ENCODE data around the gene SLC35F1. TPM values are rescaled to one million over a fixed set of nuclear protein-coding genes. Genes with fewer than 3 reads are reported as not detected.

SLC35F1 gene
- total RNA-seq, 1 donor from 2014 or later: 4.5 TPM

DNA sequence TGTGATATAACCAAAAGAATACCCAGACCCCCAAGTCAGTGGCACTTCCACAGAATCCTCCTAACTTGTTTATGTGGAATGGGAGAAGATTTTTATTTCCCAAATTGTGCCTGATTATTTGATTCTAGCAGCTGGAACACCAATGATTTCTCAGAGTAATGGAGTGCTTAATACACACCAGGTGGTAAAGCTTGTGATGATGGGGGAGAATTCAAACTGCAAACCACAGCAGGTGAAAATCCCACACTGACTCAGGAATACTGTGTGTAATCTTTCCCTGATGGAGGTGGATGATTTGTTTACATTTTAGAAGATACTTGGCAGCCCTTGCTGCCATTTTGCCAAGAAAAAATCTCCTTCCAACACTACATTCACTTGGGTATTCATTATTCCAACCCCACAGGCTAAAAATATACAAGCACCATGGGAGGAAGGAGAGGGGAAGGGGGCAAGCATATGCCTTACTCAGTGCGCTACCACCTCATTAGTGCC, 428.3 kb downstream of the SLC35F1 start:
- Mint-ChIP-seq H3K36me3 (ENCODE audit: insufficient read depth) (no peaks in the 10 kb centered on the region), H3K9me3 (ENCODE audit: low read depth) (peaks cover 3% of the 10 kb centered on the region), H3K4me1 (ENCODE audit: low read depth) (peaks cover 1% of the 10 kb centered on the region), H3K27me3 (no peaks in the 10 kb centered on the region), H3K27ac (no peak overlapping the region), H3K4me3 (ENCODE audit: low read depth) (no peak overlapping the region)
- TF ChIP-seq, protein P1, sequence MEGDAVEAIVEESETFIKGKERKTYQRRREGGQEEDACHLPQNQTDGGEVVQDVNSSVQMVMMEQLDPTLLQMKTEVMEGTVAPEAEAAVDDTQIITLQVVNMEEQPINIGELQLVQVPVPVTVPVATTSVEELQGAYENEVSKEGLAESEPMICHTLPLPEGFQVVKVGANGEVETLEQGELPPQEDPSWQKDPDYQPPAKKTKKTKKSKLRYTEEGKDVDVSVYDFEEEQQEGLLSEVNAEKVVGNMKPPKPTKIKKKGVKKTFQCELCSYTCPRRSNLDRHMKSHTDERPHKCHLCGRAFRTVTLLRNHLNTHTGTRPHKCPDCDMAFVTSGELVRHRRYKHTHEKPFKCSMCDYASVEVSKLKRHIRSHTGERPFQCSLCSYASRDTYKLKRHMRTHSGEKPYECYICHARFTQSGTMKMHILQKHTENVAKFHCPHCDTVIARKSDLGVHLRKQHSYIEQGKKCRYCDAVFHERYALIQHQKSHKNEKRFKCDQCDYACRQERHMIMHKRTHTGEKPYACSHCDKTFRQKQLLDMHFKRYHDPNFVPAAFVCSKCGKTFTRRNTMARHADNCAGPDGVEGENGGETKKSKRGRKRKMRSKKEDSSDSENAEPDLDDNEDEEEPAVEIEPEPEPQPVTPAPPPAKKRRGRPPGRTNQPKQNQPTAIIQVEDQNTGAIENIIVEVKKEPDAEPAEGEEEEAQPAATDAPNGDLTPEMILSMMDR (IDR thresholded peaks at IDR 0.05; ENCODE audit: unreplicated experiment): no peak
- DNase-seq (ENCODE audit: low spot score, unreplicated experiment): no peak

DNA sequence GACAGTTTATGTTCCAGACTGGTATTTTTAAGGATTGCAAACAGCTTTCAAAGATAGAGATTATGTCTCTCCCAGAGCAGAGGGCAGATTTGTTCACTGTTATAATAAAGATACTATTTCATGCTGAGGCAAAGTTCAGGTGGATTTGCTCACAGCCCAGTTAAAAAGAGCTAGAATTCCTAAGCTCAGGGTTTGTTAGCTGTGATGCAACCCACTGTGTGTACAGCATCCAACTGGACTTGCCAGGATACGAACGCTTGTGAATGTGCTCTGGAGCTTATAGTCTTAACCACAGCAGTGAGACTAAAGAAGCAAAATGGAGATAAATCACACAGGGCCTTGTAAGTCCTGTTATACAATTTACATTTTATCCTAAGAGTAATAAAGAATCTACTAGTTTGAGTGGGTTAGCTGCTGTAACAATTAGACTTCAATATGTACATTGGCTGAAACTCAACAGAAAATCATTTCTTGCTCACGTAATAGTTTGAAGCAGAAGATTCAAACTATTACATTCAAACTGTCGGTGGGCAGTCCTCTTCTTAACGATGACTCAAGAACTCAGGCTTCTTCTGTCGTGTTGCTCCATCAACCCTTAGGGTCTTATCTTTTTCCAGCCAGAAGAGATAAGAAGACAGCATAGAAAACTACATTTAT, 437.1 kb downstream of the SLC35F1 start:
- Mint-ChIP-seq H3K36me3 (ENCODE audit: insufficient read depth) (no peaks in the 10 kb centered on the region), H3K9me3 (ENCODE audit: low read depth) (no peaks in the 10 kb centered on the region), H3K27me3 (no peaks in the 10 kb centered on the region), H3K4me3 (ENCODE audit: low read depth) (no peak overlapping the region), H3K27ac (no peak overlapping the region), H3K4me1 (ENCODE audit: low read depth) (peaks cover 1% of the 10 kb centered on the region)
- TF ChIP-seq, protein P1 (IDR thresholded peaks at IDR 0.05; ENCODE audit: unreplicated experiment): no peak
- DNase-seq (ENCODE audit: low spot score, unreplicated experiment): no peak

DNA sequence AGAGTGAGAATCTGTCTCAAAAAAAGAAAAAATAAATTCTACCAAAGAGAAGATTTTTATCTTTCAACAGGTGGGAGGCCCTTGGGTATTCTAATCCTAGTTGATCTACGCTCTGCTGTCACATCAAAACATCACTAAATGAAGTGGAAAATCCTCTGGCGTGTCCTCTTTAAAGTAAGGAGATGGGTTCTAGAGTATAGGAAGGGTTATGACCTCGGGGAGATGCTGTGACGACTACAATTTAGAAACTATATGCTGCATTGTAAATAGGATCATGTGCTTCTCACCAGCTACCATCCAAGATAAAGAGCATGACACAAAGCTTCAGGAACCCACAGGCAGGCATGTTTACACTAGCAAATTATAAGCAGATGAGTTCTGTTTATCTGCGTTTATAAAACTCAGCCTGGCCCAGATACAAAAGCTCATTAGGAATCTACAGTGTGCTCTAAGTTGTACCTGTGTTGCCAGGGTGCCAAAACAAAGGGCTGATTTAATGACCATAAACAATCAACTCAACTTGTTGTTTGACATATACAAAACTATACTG, 443.9 kb downstream of the SLC35F1 start:
- TF ChIP-seq, protein P1 (IDR thresholded peaks at IDR 0.05; ENCODE audit: unreplicated experiment): no peak
- H3K27me3 Mint-ChIP-seq: no peaks in the 10 kb centered on the region
- H3K4me1 Mint-ChIP-seq (ENCODE audit: low read depth): no peaks in the 10 kb centered on the region
- H3K4me3 Mint-ChIP-seq (ENCODE audit: low read depth): no peak overlapping the region
- H3K27ac Mint-ChIP-seq: no peak overlapping the region
- no peaks in the 10 kb centered on the region for H3K36me3 Mint-ChIP-seq (ENCODE audit: insufficient read depth)
- no peak for DNase-seq (ENCODE audit: low spot score, unreplicated experiment)
- H3K9me3 Mint-ChIP-seq (ENCODE audit: low read depth): no peaks in the 10 kb centered on the region

DNA sequence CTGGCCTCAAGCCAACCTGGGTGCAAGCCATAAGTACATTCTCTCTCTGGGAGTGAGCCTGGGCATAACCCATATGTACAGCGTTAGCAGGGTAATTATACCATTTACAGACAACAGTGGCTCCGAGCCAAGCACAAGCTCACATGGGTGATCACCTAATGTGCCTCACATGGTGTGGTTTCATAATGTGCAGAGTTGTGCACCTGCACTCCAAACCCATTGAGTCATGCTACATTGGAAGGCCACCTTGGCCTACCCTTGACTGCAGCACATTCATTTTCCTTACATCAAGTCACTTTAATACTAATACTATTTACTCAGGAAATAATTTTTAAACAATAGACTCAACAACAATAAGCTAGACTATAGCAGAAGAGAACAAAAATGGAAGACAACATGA, 446.5 kb downstream of the SLC35F1 start:
- no peak for DNase-seq (ENCODE audit: low spot score, unreplicated experiment)
- H3K27ac Mint-ChIP-seq: no peak overlapping the region
- H3K27me3 Mint-ChIP-seq: no peaks in the 10 kb centered on the region
- TF ChIP-seq, protein P1 (IDR thresholded peaks at IDR 0.05; ENCODE audit: unreplicated experiment): no peak
- no peaks in the 10 kb centered on the region for H3K9me3 Mint-ChIP-seq (ENCODE audit: low read depth)
- no peaks in the 10 kb centered on the region for H3K4me1 Mint-ChIP-seq (ENCODE audit: low read depth)
- H3K36me3 Mint-ChIP-seq (ENCODE audit: insufficient read depth): no peaks in the 10 kb centered on the region
- no peak overlapping the region for H3K4me3 Mint-ChIP-seq (ENCODE audit: low read depth)

- no peak for DNase-seq (ENCODE audit: low spot score, unreplicated experiment)
- no peaks in the 10 kb centered on the region for H3K9me3 Mint-ChIP-seq (ENCODE audit: low read depth)
- no peaks in the 10 kb centered on the region for H3K27me3 Mint-ChIP-seq
- TF ChIP-seq, protein P1 (IDR thresholded peaks at IDR 0.05; ENCODE audit: unreplicated experiment): no peak
- H3K27ac Mint-ChIP-seq: no peak overlapping the region
- H3K36me3 Mint-ChIP-seq (ENCODE audit: insufficient read depth): no peaks in the 10 kb centered on the region
- no peak overlapping the region for H3K4me3 Mint-ChIP-seq (ENCODE audit: low read depth)
- H3K4me1 Mint-ChIP-seq (ENCODE audit: low read depth): no peaks in the 10 kb centered on the region
These were observed 447.6 kb downstream of the SLC35F1 start for GRCh38 chr6:118354641-118355040.

All from progenitor cell of endocrine pancreas (in vitro differentiated cells).